ENCODE results near the gene EHMT2.

DNA sequence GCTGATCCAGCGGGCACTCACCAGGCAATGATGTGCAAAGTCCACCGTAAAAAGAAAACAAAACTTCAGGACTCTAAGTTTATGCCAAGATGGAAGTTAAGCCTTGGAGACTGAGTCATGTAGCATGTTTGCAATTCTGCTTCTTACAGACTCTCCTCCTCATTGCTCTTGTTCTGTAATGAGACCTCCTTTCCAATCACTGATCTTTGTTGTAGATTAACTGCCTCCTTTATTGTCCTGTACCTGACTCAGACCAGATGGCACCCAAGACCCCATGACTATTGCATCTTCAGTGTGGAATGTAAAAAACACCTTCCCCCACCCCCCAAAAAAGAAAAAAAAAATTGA, 46.0 kb downstream of the EHMT2 start:
- TF ChIP-seq, protein P1, sequence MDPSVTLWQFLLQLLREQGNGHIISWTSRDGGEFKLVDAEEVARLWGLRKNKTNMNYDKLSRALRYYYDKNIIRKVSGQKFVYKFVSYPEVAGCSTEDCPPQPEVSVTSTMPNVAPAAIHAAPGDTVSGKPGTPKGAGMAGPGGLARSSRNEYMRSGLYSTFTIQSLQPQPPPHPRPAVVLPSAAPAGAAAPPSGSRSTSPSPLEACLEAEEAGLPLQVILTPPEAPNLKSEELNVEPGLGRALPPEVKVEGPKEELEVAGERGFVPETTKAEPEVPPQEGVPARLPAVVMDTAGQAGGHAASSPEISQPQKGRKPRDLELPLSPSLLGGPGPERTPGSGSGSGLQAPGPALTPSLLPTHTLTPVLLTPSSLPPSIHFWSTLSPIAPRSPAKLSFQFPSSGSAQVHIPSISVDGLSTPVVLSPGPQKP (IDR thresholded peaks at IDR 0.05; ENCODE audit: borderline replicate concordance, low read depth, low read length) = no peak
- TF ChIP-seq, protein P2, sequence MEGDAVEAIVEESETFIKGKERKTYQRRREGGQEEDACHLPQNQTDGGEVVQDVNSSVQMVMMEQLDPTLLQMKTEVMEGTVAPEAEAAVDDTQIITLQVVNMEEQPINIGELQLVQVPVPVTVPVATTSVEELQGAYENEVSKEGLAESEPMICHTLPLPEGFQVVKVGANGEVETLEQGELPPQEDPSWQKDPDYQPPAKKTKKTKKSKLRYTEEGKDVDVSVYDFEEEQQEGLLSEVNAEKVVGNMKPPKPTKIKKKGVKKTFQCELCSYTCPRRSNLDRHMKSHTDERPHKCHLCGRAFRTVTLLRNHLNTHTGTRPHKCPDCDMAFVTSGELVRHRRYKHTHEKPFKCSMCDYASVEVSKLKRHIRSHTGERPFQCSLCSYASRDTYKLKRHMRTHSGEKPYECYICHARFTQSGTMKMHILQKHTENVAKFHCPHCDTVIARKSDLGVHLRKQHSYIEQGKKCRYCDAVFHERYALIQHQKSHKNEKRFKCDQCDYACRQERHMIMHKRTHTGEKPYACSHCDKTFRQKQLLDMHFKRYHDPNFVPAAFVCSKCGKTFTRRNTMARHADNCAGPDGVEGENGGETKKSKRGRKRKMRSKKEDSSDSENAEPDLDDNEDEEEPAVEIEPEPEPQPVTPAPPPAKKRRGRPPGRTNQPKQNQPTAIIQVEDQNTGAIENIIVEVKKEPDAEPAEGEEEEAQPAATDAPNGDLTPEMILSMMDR (conservative IDR thresholded peaks at IDR 0.05; ENCODE audit: low read depth, low read length) = no peak
- 0 out of 2 replicates have a peak, but pooled peaks have one; percentile 9 for TF ChIP-seq FOS (IDR thresholded peaks at IDR 0.05; ENCODE audit: low read depth, low read length)
- TF ChIP-seq SMC3 (IDR thresholded peaks at IDR 0.05; ENCODE audit: low read depth, low read length) = no peak
- TF ChIP-seq RCOR1 (IDR thresholded peaks at IDR 0.05; ENCODE audit: insufficient replicate concordance, low read length) = no peak
- no peak for TF ChIP-seq MAZ (IDR thresholded peaks at IDR 0.05; ENCODE audit: borderline replicate concordance, low read depth, low read length)
- no peak for TF ChIP-seq POLR2A (IDR thresholded peaks at IDR 0.05; ENCODE audit: low read depth, low read length)
- no peak for TF ChIP-seq CHD1 (IDR thresholded peaks at IDR 0.05; ENCODE audit: low read depth, low read length)
- no peak for TF ChIP-seq MAFK (IDR thresholded peaks at IDR 0.05; ENCODE audit: low read depth, low read length)
- TF ChIP-seq, protein P3, sequence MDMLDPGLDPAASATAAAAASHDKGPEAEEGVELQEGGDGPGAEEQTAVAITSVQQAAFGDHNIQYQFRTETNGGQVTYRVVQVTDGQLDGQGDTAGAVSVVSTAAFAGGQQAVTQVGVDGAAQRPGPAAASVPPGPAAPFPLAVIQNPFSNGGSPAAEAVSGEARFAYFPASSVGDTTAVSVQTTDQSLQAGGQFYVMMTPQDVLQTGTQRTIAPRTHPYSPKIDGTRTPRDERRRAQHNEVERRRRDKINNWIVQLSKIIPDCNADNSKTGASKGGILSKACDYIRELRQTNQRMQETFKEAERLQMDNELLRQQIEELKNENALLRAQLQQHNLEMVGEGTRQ (IDR thresholded peaks at IDR 0.05; ENCODE audit: low read depth, low read length) = no peak
- no peak for TF ChIP-seq RFX5 (IDR thresholded peaks at IDR 0.05; ENCODE audit: low read depth, low read length)
